Lower leg skin (tissue), 4 donors: Measurements from ENCODE around the gene SLC2A11. TPM values are rescaled to one million over a fixed set of nuclear protein-coding genes. Genes with fewer than 3 reads are reported as not detected.

ENCODE experiments used
- DNase-seq, 2 donors: peaks; one replicate each; pipeline ENCODE4 v3.0.0-alpha.2; 2019; ENCODE audit warnings: low spot score in 2 of 2
- H3K4me3 ChIP-seq: fragments of 200-600 bp; sonication (generic); 2 replicates; pipeline ENCODE4 v1.5.1; 2017; ENCODE audit warnings: mild to moderate bottlenecking, low read depth; ENCODE audit not compliant: poor library complexity, severe bottlenecking
- CTCF ChIP-seq, 3 donors: fragments of 450-650 bp; IDR thresholded peaks; one replicate each; pipeline ENCODE4 v1.5.1; 2016; ENCODE audit warnings: antibody characterized with exemption in 3 of 3, mild to moderate bottlenecking in 3 of 3, moderate library complexity in 2 of 3
- POLR2A ChIP-seq, 2 donors: fragments of 450-650 bp; IDR thresholded peaks; one replicate each; pipeline ENCODE4 v1.6.1; 2016 to 2017; ENCODE audit warnings: antibody characterized with exemption in 2 of 2, mild to moderate bottlenecking in 1 of 2, moderate library complexity in 1 of 2
- WGBS, 2 donors: methylation state at CpG; one replicate each; pipeline ENCODE4 v1.1.5; 2018; 5-methylcytosine and 5-hydroxymethylcytosine counted together
- intact Hi-C: fragments of 100-400 bp; cut with DNase I; formaldehyde crosslinking; loops from one replicate; pipeline ENCODE4 v1.15.0; 2023; ENCODE audit warnings: low total_unique reads
- total RNA-seq, 4 donors: library from RNA; depleted of rRNA; stranded (reverse); fragments of >200 nt; gene quantifications; one replicate each; pipeline ENCODE4 v1.1.0, GENCODE V29; 2016

Gene SLC2A11
- total RNA-seq, 4 donors from 2014 or later: 5.0 to 11.1 (median 8.6) TPM

- 93 to 94% methylated on average over 4 of the region's 4 CpGs for whole genome bisulfite sequencing, 2 donors
- H3K4me3 ChIP-seq: no peak overlapping the region
- intact Hi-C loops: no loop called here
- TF ChIP-seq POLR2A (IDR thresholded peaks at IDR 0.05): no peak
- TF ChIP-seq CTCF (IDR thresholded peaks at IDR 0.05): no peak
- no peak for DNase-seq
These were observed 10.9 kb downstream of the SLC2A11 start for GRCh38 chr22:23868580-23868979.

- intact Hi-C loops: no loop called here
- no peak overlapping the region for H3K4me3 ChIP-seq
- no peak for TF ChIP-seq CTCF (IDR thresholded peaks at IDR 0.05)
- no peak for TF ChIP-seq POLR2A (IDR thresholded peaks at IDR 0.05)
- 89 to 90% methylated on average over 4 of the region's 4 CpGs for WGBS, 2 donors
- no peak for DNase-seq
These were observed 17.2 kb downstream of the SLC2A11 start for GRCh38 chr22:23874871-23875270.

GRCh38 chr22:23875801-23876200, 18.1 kb downstream of the SLC2A11 start:
- no peak overlapping the region for H3K4me3 ChIP-seq
- TF ChIP-seq CTCF (IDR thresholded peaks at IDR 0.05) (no peak), POLR2A (IDR thresholded peaks at IDR 0.05) (no peak)
- intact Hi-C loops: no loop called here
- DNase-seq: no peak
- 83 to 87% methylated on average over 2 of the region's 2 CpGs for WGBS, 2 donors

- no peak overlapping the region for H3K4me3 ChIP-seq
- DNase-seq: no peak
- WGBS, 2 donors: 95 to 97% methylated on average over 8 of the region's 8 CpGs
- TF ChIP-seq POLR2A (IDR thresholded peaks at IDR 0.05) (no peak), CTCF (IDR thresholded peaks at IDR 0.05) (no peak)
- intact Hi-C loops: no loop called here
These were observed 19.9 kb downstream of the SLC2A11 start for GRCh38 chr22:23877566-23877965.

GRCh38 chr22:23878219-23878618, 20.5 kb downstream of the SLC2A11 start:
- no peak overlapping the region for H3K4me3 ChIP-seq
- intact Hi-C loops: no loop called here
- WGBS, 2 donors: 87 to 91% methylated on average over 7 of the region's 7 CpGs
- TF ChIP-seq CTCF (IDR thresholded peaks at IDR 0.05): no peak
- TF ChIP-seq POLR2A (IDR thresholded peaks at IDR 0.05): no peak
- no peak for DNase-seq

GRCh38 chr22:23882370-23882769, 24.7 kb downstream of the SLC2A11 start:
- intact Hi-C loops: no loop called here
- WGBS, 2 donors: 51 to 67% methylated on average over 10 to 18 of the region's 20 CpGs
- H3K4me3 ChIP-seq: no peak overlapping the region
- no peak for TF ChIP-seq CTCF (IDR thresholded peaks at IDR 0.05)
- no peak for TF ChIP-seq POLR2A (IDR thresholded peaks at IDR 0.05)
- no peak for DNase-seq
